M059J (cell line): ENCODE measurements around the gene PDE4B. TPM values are rescaled to one million over a fixed set of nuclear protein-coding genes. Genes with fewer than 3 reads are reported as not detected.
"Not testable (repeated sequence)": the region's sequence is repeated elsewhere in the genome, so short reads cannot be mapped to it uniquely, and the experiment has no call there.

Experiments used
- DNase-seq: peaks from one replicate; pipeline ENCODE4 v3.0.0-alpha.2; 2012; ENCODE audit warnings: low read depth
- total RNA-seq: library from RNA; depleted of rRNA; stranded (reverse); fragments of >200 nt; shearing (Covaris generic); gene quantifications from 2 replicates; pipeline ENCODE4 v1.2.3, GENCODE V29; 2014

PDE4B gene
- total RNA-seq, 1 experiment from 2014 or later = 5.8 TPM

- DNase-seq = not testable (repeated sequence)
Observed at GRCh38 chr1:66420906-66421305, 628.2 kb downstream of the PDE4B start.

- DNase-seq = no peak
Observed at GRCh38 chr1:66422804-66423203, 630.1 kb downstream of the PDE4B start.
